Non-pigmented ciliary epithelial cell (primary cell): ENCODE data around the gene FKBP1A.
"Not testable (repeated sequence)": the region's sequence is repeated elsewhere in the genome, so short reads cannot be mapped to it uniquely, and the experiment has no call there.

Source experiments
- DNase-seq: peaks from one replicate; pipeline ENCODE4 v3.0.0-alpha.2; 2010; ENCODE audit warnings: low read depth

Gene FKBP1A

DNA sequence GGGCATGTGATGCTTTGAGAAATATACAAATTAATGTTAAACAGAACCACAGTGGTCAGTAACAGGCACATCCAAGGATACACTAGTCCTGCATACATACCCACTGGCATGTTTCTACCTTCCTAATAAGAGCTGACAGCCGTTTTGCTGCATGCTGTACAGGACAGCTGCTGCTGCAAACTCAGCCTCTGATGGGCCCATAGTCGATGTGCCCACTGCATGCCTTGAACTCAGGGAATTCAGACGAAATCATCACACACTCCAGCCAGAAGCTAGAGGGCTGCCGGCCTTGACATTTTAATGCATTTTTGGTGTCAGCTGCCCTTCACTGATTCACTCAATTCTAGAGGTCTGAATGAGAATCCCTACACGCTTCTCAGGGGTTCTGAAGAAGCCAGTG lies 29.3 kb downstream of the FKBP1A start:
- no peak for DNase-seq

DNA sequence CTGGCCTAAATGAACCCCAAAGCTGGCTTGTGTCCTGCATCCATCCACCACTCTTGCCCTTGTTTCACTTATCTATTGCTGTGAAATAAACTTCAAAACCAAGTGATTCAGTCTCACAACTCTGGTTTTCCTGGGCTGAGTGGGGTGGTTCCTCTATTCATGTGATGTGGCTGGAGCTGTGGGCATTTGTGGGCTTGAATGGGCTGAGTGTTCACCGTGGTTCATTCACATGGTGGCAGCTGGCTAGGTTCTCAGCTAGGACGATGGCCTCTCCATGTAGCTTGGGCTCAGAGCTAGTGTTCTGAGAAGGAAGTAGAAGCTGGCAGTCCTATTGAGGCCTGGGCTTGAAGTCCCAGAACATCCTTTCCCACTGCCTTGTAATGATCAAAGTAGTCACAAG lies 30.4 kb downstream of the FKBP1A start:
- DNase-seq = no peak

DNA sequence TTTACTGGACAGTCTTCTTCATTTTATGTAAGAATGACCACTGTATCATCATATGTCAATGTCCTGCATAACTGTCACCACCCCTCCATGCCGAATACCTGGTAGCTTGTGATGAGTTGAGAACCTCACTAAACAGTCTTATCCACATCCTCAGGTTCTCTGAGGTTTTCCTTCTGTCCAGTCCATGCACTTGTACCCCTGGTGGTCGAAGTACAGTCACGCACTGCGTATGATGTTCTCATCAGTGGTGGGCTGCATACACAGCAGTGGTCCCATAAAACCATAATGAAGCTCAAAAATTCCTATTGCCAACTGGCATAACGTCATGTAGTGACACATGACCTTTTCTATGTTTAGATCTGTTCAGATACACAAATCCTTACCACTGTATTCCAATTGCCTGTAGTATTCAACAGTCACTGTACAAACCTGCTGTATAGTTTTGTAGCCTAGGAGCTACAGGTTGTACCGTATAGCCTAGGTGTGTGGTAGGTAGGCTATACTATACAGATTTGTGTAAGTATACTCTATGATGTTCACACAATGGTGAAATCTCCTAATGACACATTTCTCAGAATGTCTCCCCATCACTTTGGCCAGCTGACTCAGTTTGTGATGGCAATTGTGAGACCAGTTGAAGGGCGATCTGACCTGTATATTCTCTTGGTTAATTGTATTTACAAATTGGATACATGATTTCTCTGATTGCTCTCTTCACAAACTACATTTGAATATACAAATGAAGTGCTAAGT lies 32.6 kb downstream of the FKBP1A start:
- no peak for DNase-seq

DNA sequence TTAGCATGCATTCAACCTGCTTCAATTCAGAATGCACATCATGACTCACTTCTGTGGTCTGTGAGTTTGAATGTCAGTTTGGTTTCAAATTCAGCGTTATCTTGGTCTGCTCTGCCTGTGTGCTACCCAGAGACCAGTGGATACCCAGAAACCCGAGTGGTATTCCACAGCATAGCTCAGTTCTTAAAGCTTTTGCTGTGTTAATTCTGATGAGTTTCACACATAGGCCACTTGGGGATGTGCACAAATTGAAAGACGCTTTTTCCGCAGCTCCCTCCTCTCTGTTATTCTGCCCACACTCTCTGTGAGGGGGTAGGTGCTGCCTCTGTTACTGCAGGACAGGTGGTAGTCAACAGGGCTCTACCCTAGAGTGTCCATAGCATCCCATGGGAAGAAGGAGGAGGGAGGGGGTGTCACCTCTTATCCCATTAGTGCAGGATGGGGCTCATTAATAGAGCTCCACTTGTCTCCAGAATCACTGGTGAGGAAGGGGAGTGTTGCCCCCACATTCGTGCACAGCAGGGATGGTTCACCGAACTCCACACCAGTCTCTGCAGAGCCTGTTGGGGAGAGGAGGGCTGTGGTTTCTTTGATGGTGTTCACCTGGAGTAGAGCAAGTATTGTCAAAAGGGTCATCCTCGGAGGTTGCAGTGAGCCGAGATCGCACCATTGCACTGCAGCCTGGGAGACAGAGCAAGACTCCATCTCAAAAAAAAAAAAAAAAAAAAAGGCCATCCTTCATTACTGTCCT lies 34.8 kb downstream of the FKBP1A start:
- peak; percentile 37 for DNase-seq

DNA sequence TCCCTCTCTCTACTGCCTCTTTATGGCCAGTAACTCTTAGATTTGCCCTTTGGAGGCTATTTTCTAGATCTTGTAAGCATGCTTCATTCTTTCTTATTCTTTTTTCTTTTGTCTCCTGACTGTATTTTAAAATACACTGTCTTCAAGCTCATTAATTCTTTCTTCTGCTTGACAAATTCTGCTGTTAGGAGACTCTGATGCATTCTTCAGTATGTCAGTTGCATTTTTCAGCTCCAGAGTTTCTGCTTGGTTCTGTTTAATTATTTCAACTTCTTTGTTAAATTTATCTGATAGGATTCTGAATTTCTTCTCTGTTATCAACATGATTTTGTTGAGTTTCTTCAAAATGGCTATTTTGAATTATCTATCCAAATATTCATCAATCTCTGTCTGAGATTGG lies 38.9 kb downstream of the FKBP1A start:
- DNase-seq = no peak

DNA sequence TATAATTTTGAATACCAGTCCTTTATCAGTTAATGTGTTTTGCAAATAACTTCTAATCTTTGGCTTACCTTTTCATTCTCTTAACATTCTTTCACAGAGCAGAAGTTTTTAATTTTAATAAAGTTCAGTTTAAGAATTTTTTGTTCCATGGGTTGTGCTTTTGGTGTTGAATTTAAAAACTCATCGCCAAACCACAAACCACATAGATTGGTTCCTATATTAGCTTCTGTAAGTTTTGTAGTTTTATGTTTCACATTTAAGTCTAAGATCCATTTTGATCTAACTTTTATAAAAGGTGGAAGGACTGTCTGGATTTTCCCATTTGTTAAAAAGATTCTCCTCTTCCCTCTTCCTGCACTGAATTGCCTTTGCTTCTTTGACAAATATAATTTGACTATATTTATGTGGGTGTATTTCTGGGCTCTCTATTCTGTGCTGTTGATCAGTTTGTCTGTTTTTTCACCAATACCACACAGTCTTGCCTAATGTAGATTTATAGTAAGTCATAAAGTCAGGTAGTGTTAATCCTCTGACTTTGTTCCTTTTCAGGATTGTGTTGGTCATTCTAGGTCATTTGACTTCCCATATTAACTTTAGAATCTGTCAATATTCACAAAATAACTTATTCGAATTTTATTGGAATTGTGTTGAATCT lies 46.4 kb downstream of the FKBP1A start:
- no peak for DNase-seq

DNA sequence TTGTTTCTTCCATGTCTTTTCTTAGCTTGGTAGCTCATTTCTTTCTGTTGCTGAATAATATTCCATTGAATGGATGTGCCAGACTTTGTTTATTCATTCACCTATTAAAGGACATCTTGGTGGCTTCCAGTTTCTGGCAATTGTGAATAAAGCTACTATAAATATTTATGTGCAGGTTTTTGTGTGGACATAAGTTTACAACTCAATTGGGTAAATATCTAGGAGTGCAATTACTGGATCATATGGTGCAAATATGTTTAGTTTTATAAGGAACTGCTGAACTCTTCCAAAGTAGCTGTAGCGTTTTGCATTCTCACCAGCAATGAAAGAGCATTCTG lies 47.1 kb downstream of the FKBP1A start:
- no peak for DNase-seq

DNA sequence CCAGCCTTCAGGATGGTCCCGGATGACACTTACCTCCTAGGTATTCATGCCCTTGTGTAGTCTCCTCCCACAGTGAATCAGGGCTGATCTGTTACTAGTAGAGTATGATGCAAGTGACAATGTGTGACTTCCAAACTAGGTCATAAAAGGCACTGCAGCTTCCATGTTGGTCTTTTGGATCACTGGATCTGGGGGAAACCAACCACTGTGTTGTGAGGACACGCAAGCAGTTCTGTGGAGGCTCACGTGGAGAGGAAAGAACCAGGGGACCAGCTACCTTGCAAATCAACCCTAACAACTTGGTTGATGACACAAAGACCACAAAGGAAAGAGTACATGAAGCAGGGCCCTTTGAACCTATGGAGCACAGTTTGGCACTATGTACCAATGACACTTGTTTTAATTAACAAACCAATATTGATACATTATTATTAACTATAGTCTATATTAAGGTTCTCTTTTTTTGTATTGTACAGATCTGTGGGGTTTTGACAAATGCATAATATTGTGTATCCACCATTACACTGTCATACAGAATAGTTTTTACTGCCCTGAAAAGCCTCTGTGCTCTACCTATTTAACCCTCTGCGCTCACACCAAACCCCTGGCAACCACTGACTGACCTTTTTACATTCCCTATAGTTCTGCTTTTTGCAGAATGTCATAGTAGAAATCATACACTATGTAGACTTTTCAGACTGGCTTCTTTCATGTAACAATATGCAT lies 47.7 kb downstream of the FKBP1A start:
- DNase-seq = no peak

DNA sequence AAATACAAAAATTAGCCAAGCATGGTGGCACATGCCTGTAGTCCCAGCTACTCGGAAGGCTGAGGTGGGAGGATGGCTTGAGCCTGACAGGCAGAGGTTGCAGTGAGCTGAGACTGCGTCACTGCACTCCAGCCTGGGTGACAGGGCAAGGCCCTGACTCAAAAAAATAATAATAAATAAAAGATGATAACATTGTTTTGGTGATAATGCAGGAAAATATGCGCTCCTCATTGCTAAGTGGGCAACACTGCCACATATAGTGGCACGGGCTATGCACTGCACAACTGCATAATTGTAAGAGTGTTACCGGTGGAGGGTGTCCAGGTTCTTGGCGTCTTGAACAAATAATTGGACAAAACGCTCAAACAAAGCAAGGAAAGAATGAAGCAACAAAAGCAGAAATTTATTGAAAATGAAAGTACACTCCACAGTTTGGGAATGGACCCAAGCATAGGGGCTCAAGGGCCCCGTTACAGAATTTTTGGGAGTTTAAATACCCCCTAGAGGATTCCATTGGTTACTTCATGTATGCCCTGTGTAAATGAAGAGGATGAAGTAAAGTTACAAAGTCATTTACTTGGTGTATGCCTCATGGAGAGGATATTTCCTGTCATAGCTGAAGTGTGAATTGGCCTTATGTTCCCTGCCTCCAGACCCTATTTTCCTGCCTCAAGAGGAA lies 49.3 kb downstream of the FKBP1A start:
- DNase-seq = not testable (repeated sequence)

DNA sequence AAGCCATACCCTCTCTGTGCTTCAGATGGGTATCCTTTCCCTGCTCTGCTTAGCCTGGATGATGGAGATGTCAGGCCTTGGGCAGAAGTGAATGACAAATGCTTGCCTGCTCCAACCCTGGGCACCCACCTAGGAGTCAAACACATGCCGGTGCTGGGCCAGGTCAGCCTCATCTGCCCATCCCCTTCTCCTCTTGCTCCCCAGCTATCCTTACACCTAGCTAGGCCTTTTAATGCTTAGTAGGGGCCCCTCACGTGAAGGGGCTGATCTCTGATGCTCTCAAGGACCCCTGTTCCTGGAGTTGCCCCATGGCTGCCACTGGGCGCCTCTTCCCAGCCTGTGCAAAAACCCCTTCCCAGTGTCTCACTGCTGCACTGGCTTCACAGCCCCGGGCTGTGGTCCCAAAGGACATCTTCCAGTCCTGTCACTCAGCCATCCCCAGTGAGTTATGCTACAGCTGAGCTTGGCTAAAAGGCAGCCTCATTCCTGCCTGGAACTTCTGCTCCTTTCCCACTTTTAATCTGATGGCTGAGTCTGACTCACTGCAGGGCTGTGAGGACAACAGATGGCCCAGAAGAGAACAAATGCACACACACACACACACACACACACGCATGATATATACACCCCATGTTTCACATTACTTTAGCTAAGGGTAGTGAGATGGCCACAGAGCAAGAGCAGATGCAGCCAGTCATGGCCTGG lies 51.1 kb downstream of the FKBP1A start:
- DNase-seq = no peak

DNA sequence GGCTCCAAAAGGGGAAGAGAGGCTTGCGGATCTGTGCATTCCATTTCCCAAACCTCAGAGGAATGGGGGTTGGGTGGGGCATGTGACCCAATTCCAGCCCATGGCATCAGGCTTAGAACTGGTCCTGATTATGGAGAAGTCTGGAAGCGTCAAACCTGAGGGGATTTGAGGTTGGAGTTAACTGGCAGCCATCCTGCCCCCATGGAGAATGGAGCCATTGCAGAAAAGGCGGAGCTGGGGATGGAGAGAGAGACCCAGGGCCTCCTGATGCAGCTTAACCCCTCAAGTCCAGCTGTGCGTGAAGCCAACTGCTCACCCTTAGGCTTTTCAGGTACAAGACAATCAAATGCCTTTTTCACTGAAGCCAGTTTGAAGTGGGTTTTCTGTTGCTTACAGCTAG lies 54.1 kb downstream of the FKBP1A start:
- no peak for DNase-seq

DNA sequence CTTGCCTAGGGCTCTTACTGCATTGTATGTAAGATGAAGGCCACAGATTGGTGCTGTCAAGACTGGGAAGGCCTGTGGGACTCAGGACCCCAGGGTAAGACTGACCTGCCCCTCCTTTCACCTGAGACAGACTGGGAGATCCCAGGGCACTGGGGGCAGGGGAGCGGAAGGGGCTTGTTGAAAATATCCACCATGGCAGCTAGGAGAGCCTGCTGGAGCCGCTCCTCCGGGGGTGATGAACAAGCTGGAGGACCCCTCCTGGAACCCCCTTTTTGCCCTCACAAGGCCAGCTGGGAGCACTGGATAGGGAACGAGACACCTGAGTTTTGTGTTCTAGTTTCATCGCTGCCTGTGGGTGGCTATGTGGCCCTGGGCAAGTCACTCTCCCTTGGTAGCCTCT lies 54.8 kb downstream of the FKBP1A start:
- DNase-seq = no peak

DNA sequence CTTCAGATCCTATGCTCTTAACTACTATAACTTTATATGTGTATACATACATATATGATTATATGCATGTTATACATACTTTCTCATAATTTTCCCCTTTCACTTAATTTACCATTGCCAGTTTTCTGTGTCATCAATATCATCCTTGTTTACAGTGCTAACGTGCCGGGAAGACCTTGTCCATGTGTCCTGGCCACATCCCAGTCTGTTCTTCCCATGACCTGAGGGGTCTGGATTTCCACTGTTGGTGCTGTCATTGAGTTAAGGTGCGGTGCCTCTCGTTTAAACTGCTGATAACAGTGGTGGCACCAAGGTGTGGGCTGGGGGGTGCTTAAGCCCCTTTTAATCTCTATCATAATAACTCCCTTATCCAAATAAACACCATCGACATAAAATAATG lies 55.4 kb downstream of the FKBP1A start:
- no peak for DNase-seq

DNA sequence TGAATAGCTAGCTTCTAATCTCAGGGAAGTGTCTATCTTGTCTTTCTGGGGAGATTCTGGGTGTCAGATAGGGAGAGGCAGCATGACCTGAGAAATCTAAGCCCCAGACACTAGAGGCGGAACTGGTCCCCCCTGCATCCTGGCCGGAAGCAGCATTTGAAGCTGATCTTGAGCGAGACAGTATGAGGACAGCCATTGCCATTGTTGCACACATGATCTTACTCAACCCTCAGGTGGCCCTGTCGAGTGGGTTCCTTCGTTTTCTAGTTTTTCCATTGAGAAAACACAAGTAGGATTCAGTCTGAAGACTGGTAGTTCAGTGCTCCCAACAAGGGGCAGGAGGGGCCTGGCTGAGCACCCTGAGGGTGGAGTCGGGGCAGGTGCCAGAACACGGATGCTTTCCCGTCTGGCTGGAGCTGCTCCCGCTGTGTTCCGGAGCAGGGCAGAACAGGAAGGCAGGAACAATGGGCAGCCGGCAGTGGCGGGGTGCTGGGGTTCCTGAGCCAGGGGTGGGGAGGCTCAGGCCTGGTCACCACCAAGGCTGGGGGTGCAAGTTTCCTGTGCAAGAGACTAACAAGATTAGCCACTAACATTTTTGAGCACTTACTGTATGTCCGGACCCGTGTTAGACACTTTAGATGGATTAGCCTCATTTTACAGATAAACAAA lies 56.0 kb downstream of the FKBP1A start:
- no peak for DNase-seq

DNA sequence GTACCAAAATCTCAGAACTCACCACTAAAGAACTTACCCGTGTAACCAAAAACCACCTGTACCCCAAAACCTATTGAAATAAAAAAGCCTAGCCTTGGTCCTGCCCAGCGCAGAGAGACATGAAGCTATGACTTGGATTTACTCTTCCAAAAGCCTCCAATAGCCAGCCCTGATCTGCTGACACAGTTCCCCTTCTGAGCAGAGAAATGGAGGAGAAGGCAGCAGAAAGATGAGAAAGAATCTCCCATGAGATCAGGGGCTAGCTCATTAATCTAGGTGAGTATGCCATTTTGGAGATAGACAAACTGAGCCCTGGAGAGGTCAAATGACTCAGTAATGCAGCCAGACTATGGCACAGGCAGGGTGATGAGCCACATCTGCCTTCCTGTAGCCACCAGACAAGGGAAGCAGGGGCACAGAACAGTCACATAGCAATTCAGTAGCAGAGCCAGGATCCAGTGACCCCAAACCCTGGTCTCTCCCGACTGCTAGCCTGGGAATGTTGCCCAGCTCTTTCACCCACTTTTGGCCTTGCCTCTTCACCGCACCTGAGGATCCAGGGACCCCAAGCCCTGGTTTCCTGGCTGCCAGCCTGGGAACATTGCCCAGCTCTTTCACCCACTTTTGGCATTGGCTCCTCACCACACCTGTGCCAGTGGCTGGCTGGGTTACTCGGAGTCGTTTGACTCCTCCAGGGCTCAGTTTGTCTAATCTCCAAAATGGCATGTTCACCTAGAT lies 56.7 kb downstream of the FKBP1A start:
- no peak for DNase-seq

DNA sequence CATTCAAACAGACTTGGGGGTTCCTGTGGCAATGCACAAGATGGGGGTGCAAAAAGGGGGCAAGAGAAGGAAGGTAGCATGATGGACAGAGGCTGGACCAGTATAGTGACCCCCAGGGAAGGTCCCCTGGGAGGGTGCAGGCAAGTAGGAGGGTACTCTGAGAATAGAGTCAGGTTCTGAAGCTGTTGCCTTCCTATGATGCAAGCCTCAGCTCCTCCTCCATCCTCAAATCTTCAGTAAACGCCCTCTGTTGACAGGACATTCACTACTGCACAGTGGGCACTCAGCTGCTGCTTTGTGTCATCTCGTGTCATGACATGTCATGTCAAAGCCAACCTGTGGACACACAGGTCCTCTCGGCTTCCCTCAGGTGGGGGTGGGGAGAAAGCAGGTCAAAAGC lies 58.1 kb downstream of the FKBP1A start:
- no peak for DNase-seq

DNA sequence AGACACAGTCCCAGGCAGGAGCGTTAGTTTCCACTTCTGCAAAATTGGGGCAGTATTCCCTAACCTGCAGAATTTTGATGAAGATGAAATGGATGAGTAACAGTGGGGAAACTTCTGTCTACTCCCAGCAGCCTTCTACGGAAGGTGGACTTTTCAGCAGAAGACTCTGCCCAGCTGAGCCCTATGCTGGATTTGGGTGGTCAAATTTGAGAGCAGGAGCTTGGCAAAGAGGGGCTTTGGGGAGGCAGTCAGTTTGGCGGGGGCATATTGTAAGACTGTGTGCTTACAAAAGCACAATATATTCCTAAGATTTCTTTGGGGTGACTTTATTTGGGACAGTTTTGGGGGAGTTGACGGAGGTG lies 58.5 kb downstream of the FKBP1A start:
- DNase-seq = no peak

DNA sequence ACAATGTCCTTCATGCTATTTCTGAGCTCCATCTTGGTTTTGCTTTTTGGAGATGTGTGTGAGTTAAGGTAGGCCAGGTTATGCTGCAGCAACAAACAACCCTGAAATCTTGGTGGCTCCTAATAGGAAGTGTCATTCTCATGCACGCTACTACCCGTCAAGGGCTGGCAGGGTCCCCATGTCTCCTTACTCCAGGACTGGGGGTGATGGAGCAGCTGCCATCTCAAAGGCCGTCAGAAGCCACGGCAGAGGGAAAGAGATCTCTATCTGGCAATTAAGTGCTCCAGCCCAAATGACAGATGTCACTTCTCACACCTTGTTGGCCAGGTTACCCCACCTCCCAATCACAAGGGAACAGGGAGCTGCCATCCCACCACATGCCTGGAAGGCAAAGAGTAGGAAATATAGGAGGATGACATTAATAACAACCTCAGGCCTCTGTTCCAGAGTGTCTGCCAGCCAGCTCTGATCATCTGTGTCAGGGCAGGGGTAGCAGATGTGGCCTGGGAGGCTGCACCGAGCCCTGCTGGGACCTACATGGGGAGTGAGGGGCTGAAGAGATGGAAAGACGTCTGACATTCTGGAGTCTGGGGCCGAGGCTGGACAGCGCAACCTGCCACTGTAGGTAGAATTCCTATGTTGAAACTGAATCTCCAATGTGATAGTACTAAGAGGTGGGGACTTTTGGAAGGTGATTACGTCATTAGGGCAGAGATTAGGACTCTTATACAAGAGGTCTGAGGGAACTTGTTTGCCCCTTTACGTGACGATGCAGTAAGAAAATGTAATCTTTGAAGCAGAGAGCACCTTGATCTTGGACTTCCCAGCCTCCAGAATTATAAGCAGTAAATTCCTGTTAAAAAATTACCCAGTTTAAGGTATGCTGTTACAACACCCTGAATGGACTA lies 59.1 kb downstream of the FKBP1A start:
- DNase-seq = no peak

DNA sequence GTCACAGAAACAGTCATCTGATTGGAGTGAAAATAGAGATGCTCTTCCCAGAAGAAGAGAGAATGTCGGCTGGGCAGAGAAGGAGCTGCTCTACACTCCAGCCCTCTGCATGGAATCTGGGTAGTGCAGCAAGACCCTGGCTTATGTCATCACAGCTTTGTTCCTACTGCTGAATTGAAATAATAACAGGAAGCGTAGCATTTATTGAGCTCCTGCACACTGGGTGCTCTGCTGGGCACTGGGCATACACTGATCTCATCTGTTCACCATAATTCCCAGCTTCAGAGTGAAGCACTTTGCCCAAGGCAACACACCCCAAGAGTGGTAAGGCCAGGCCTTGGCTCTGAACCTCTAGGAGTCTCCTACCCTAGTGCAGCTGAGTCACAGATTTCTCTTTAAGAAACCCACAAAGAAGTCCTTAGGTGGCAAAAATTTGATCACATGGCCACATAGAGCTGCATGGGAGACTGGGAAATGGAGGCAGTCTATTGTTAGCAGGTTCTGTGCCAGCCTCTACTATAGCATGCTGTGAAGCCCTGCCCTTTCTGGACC lies 60.0 kb downstream of the FKBP1A start:
- DNase-seq = no peak
